ENCODE results near the gene HLA-F.

The HLA-F gene

GRCh38 chr6:29724937-29725869 is 2.0 kb downstream of the HLA-F start:
- DNase-seq (ENCODE audit: low read depth, low spot score) = no peak

- DNase-seq (ENCODE audit: low read depth, low spot score) = no peak
These were observed 2.8 kb downstream of the HLA-F start for GRCh38 chr6:29726001-29726400.

DNA sequence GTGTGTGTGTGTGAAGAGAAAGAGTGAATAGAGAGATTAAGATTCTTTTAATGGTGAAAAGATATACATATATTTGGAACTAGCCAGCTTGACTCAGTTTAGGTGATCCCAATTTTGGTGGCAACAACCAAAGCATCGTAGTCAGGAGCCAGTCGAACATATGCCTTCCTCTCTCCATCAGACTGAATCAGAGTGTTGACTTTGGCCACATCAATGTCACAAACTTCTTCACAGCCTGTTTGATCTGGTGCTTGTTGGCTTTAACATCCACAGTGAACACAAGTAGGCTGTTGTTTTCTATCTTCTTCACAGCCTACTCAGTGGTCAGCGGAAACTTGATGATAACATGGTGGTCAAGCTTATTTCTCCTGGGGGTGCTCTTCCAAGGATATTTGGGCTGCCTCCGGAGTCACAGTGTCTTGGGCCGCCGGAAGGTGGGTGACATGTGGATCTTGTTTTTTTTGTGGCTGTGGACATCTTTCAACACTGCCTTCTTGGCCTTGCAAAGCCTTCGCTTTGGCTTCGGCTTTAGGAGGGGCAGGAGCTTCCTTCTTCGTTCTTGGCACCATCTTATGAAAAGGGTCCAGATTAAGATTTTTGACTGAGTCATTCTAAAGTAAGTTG is 3.4 kb downstream of the HLA-F start:
- no peak for DNase-seq (ENCODE audit: low read depth, low spot score)

DNA sequence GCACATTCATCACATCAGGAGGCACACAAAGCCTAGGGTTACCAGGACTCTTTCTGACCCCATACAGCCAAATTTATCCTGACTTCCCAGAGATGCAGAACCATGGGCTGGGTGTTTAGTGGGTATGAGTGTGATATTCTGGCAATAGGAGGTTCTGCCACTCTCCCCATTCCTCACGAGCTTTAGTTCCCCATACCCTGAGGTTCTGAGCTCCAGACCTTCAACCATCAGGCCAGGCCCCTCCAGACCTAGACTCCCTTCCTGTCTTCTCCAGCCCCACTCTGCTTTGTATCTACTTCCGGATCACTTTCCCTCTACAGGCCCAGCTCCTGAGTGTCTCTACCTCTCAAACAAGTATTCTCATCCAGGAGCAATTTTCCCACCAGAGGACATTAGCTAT is 4.4 kb downstream of the HLA-F start:
- DNase-seq (ENCODE audit: low read depth, low spot score) = no peak

GRCh38 chr6:29728173-29728874 is 5.1 kb downstream of the HLA-F start:
- no peak for DNase-seq (ENCODE audit: low read depth, low spot score)

DNA sequence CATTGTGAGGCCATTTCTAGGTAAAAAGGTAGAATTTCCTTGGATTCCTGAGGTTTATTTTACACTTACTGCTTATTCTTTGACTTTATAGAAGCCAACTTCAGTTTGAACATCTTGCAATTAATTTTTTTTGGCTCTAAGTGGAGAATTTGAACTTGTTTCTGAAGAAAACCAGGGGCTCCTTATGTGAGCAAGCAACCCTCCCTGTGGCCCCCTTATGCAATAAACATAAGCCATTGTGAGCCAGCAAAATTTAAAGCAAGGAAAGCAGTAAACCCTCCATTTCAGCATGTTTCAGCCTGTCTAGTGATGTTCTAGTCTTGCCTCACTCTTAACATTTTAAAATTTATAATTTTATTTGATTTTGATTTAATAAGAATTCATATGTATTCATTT is 5.6 kb downstream of the HLA-F start:
- no peak for DNase-seq (ENCODE audit: low read depth, low spot score)

- DNase-seq (ENCODE audit: low read depth, low spot score) = no peak
These were observed 6.6 kb downstream of the HLA-F start for GRCh38 chr6:29729774-29730328.

DNA sequence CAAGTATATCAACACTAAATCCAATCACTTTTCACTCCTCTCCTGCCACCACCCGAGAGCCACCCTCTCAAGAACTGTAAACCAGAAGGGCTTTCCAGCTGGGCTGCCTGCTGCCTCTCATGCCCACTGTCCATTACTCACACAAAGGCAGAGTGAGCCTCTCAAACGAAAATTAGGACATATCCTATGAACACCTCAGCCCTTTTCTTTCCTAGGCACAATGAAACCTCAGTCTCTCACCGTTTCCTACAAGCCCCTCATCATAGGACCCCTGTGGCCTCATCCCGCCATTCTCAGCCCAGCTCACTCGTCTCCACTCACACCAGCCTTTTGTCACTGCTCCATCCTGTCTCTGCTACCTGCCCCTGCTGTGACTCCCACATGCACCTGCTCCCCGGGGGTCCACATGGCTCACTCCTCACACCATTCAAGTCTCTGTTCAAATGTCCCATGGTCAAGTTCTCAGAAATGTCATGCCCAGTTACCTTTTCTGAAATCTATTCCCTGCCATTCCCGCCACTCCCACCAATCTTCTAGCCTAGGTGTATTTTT is 7.4 kb downstream of the HLA-F start:
- no peak for DNase-seq (ENCODE audit: low read depth, low spot score)

DNA sequence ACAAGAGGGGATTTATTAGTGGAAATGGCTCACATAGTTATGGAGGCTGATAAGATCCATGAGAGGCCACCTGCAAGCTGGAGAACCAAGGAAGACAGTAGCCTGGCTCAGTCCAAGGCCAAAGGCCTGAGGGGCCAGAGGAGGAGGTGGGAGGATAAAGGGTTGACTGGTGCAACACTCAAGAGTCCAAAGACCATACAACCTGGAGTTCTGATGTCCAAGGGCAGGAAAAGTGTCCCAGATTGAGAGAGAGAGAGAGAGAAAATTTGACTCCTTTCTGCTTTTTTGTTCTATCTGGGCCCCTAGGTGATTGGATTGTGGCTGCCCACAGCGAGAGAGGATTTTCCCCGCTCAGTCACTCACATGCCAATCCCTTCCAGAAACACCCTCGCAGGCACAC is 8.0 kb downstream of the HLA-F start:
- DNase-seq (ENCODE audit: low read depth, low spot score) = no peak

- no peak for DNase-seq (ENCODE audit: low read depth, low spot score)
These were observed 9.8 kb downstream of the HLA-F start for GRCh38 chr6:29733057-29733456.

DNA sequence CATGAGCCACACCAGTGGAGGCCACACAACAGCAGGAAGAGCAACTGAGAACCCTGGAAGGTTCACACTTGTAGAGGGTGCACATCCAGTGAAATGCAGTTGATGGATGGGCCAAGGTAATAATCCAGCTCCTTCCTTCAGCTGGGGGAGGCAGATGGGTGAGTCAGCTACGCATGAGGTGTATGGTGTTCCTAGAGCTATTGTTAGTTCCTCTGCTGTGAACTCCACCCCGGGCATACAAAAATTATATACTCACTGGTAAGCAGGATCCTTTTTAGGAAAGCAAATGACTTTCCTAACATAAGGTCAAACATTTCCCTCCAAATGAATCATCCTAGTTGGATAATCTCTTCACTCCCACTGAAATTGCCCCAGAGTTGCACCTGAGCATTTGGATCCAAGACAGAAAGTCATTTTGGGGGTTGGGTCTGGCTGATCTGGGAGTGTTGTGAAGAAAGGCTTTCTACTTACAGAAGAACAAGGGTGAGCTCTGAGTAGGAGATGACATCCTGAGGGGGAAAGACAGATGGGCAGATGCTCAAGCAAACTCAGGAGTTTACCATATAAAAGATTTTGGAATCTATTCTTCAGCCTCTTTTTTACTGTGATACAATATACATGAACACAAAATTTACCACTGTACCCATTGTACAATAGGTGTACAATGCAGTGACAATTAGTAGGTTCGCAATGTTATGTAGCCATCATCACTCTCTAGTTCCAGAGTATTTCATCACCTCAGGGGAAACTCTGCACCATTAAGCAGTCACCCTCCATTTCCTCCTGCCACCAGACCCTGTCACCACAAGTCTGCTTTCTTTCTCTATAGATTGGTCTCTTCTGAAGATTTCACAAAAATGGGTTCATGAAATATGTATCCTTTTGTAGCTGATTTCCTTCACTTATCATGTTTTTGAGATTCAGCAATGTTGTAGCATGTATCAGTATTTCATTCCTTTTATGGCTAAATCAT is 11.1 kb downstream of the HLA-F start:
- no peak for DNase-seq (ENCODE audit: low read depth, low spot score)

GRCh38 chr6:29736563-29736962 is 13.3 kb downstream of the HLA-F start:
- DNase-seq (ENCODE audit: low read depth, low spot score) = no peak

DNA sequence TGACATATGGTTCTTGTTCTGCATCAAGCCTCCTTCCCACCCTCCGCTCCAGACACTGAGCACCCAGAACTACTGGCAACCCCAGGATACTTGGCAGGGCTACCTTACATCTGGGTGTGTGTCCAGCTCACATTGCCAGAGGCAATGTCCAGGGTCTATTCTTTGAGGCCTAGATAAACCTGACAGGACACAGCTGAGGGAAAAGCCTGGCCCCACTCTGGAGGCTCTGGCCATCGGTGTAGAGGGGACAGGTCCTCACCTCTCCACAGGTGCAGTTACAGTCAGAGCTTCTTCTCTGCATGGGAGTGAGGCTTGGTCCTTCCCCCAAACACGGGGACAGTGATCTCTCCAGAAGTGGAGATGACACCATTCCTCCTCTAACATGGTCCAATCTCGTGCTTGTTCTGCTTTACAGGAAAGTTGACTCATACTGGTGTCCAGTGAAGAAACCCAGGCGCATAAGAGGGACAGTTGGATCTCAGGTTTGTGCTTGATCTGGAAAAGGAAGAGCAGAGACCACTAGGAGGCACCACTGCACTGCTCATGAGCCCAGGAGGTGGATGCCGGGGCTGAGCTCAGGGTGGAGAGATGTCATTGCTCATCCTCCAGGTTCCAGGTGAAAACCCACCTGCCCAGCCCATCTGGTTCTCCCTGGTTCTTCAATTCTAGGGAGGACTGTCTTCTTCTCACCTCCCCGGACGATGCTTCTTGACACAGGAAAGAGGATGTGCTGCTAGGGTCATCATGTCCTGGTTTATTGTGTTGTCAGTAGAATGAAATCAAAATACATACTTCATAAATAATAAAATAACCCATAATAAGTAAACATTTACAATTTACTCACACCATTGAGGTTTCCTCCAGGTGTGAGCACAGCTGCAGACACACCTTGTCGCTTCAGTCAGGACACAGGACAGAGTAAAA is 14.7 kb downstream of the HLA-F start:
- DNase-seq (ENCODE audit: low read depth, low spot score) = no peak

- DNase-seq (ENCODE audit: low read depth, low spot score) = no peak
These were observed 16.1 kb downstream of the HLA-F start for GRCh38 chr6:29739136-29739881.

GRCh38 chr6:29739882-29740261 is 16.6 kb downstream of the HLA-F start:
- DNase-seq (ENCODE audit: low read depth, low spot score) = no peak

DNA sequence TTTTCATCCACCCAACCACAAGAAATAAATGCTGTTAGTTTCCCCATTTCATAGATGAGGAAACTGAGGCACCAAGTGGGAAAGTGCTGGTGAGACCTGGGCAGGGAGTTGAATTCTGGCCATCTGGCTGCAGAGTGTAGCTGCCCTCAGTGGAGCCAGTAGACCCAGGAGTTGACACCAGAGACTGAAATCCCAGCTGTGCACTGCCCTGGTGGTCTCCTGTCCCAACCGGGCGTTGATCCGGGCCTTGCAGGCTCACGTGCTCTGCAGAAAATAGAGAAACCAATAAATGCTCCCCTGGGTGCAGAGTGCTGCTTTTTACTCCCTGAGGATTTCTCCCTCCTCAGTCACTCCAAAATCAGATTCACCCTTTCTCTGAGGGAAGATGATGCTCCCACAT is 18.4 kb downstream of the HLA-F start:
- DNase-seq (ENCODE audit: low read depth, low spot score) = no peak

DNA sequence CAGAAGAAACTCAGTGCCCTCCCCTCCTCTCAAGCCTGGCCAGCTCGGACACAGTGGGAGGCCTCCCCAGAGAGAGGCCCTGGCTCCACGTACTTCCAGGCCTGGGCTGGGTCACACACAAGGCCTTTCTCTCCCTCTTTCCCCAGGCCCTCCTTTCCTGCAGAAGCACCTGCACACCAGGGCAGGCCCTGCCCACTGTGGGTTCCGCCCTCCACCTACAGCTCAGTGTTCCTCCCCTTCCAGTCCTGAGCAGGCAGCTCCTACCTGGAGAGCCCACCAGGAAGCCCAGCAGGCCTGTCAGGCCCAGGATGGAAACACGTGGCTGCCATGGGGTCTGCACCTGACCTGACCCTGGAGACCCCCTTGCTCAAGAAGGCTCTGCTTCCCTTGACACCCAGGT is 18.9 kb downstream of the HLA-F start:
- DNase-seq (ENCODE audit: low read depth, low spot score) = no peak

DNA sequence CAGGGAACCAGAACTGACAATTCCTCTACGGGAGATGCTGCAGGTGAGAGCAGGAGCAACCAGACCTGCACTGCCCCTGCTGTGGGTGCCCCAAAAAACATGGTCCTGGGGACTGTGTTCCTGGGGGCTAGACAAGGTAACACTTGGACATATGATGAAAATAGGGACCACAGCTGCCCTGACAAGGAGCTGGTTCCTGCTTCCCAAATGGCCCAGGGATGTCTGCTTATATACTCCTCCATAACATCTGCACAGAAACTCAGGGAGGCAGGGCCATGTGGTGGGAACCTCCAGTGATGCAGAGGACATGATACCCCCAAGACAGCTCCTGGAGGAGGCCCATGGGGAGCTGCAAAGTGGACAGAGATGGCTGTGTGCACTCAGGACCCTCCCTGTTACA is 19.8 kb downstream of the HLA-F start:
- no peak for DNase-seq (ENCODE audit: low read depth, low spot score)

- no peak for DNase-seq (ENCODE audit: low read depth, low spot score)
These were observed 20.3 kb downstream of the HLA-F start for GRCh38 chr6:29743568-29743967.
